Activated CD8-positive, alpha-beta memory T cell treated with anti-CD3 and anti-CD28 coated beads for 1 hour (primary cell): Measurements from ENCODE around the gene MYO3B.
"Not testable (repeated sequence)": the region's sequence is repeated elsewhere in the genome, so short reads cannot be mapped to it uniquely, and the experiment has no call there.

ENCODE experiments used
- DNase-seq, 2 donors: peaks; one replicate each; pipeline ENCODE4 v3.0.0-alpha.2; 2020; ENCODE audit warnings: low read depth in 1 of 2; ENCODE audit errors: extremely low read depth in 1 of 2

The MYO3B gene

GRCh38 chr2:170660409-170660808 is 482.5 kb downstream of the MYO3B start:
- DNase-seq = no peak

- no peak for DNase-seq
Measured at GRCh38 chr2:170665743-170666142, 487.8 kb downstream of the MYO3B start.

GRCh38 chr2:170669909-170670308 is 492.0 kb downstream of the MYO3B start:
- no peak for DNase-seq

- no peak for DNase-seq
Measured at GRCh38 chr2:170670651-170671050, 492.7 kb downstream of the MYO3B start.

- no peak for DNase-seq
Measured at GRCh38 chr2:170671079-170671478, 493.1 kb downstream of the MYO3B start.

- DNase-seq = not testable (repeated sequence)
Measured at GRCh38 chr2:170674282-170674681, 496.3 kb downstream of the MYO3B start.

- no peak for DNase-seq
Measured at GRCh38 chr2:170675701-170676100, 497.8 kb downstream of the MYO3B start.

GRCh38 chr2:170679607-170680079 is 501.7 kb downstream of the MYO3B start:
- no peak for DNase-seq

GRCh38 chr2:170680172-170680941 is 502.4 kb downstream of the MYO3B start:
- no peak for DNase-seq

GRCh38 chr2:170681311-170681710 is 503.4 kb downstream of the MYO3B start:
- DNase-seq = no peak

GRCh38 chr2:170685591-170685990 is 507.6 kb downstream of the MYO3B start:
- no peak for DNase-seq

GRCh38 chr2:170689481-170689880 is 511.5 kb downstream of the MYO3B start:
- DNase-seq = no peak

GRCh38 chr2:170690640-170691039 is 512.7 kb downstream of the MYO3B start:
- DNase-seq = no peak

GRCh38 chr2:170694316-170694715 is 516.4 kb downstream of the MYO3B start:
- no peak for DNase-seq

GRCh38 chr2:170695521-170696410 is 517.8 kb downstream of the MYO3B start:
- DNase-seq = no peak

GRCh38 chr2:170696948-170697347 is 519.0 kb downstream of the MYO3B start:
- no peak for DNase-seq

- DNase-seq = no peak
Measured at GRCh38 chr2:170701011-170701410, 523.1 kb downstream of the MYO3B start.

GRCh38 chr2:170703776-170704476 is 526.0 kb downstream of the MYO3B start:
- DNase-seq = no peak
